CD14-positive monocyte (primary cell): Measurements from ENCODE around the gene SIGMAR1. TPM values are rescaled to one million over a fixed set of nuclear protein-coding genes. Genes with fewer than 3 reads are reported as not detected.

Experiments
- DNase-seq, 3 donors: peaks; one replicate each; pipeline ENCODE4 v3.0.0-alpha.2; 2011 to 2022
- H2AFZ ChIP-seq: 2 replicates; pipeline ENCODE4 v1.6.0; 2012; ENCODE audit warnings: mild to moderate bottlenecking, low read depth, low read length, inconsistent platforms; ENCODE audit not compliant: insufficient read depth, poor library complexity, severe bottlenecking
- H3K27ac ChIP-seq, 2 donors: 1 replicate in 1 of 2; 2 replicates in 1 of 2; pipeline ENCODE4 v1.5.1; 2012 to 2013; ENCODE audit warnings: low read length in 2 of 2, control low read depth in 1 of 2, inconsistent platforms in 1 of 2, low read depth in 1 of 2, mild to moderate bottlenecking in 1 of 2
- H3K27me3 ChIP-seq, 2 donors: one replicate each; pipeline versions ENCODE4 v1.6.0 to v1.6.1; 2011 to 2013; ENCODE audit warnings: low read length in 2 of 2; ENCODE audit not compliant: control insufficient read depth in 2 of 2, insufficient read depth in 2 of 2
- H3K36me3 ChIP-seq, 2 donors: replicated peaks in 1 of 2; 1 replicate in 1 of 2; 2 replicates in 1 of 2; pipeline versions ENCODE4 v1.5.1 to v1.6.1; 2012 to 2013; ENCODE audit warnings: low read length in 2 of 2, control low read depth in 1 of 2, inconsistent platforms in 1 of 2, mild to moderate bottlenecking in 1 of 2; ENCODE audit not compliant: insufficient read depth in 2 of 2, control insufficient read depth in 1 of 2
- H3K4me1 ChIP-seq, 2 donors: 1 replicate in 1 of 2; 2 replicates in 1 of 2; pipeline versions ENCODE4 v1.5.1 to v1.6.1; 2012 to 2013; ENCODE audit warnings: low read length in 2 of 2, control low read depth in 1 of 2, inconsistent platforms in 1 of 2, mild to moderate bottlenecking in 1 of 2, moderate library complexity in 1 of 2; ENCODE audit not compliant: insufficient read depth in 2 of 2, control insufficient read depth in 1 of 2
- H3K4me2 ChIP-seq: replicated peaks from 2 replicates; pipeline ENCODE3; 2012; ENCODE audit warnings: low read length, moderate library complexity, mild to moderate bottlenecking; ENCODE audit not compliant: poor library complexity, severe bottlenecking; ENCODE audit errors: extremely low read depth
- H3K4me3 ChIP-seq, 3 experiments: fragments of 200-600 bp in 1 of 3; sonication (generic) in 1 of 3; replicated peaks in 1 of 3; 1 replicate in 2 of 3; 2 replicates in 1 of 3; pipeline ENCODE4 v1.5.1; 2011 to 2013; ENCODE audit warnings: low read length in 3 of 3, mild to moderate bottlenecking in 3 of 3, control low read depth in 2 of 3, low read depth in 2 of 3, inconsistent platforms in 1 of 3, moderate library complexity in 1 of 3
- H3K79me2 ChIP-seq: 2 replicates; pipeline ENCODE4 v1.6.0; 2012; ENCODE audit warnings: mild to moderate bottlenecking, control low read depth, inconsistent platforms, low read length, moderate library complexity; ENCODE audit not compliant: insufficient read depth
- H3K9ac ChIP-seq: 2 replicates; pipeline ENCODE4 v1.6.0; 2017; ENCODE audit warnings: low read length, mild to moderate bottlenecking; ENCODE audit not compliant: insufficient read depth, poor library complexity, severe bottlenecking
- H3K9me3 ChIP-seq, 2 donors: replicated peaks in 1 of 2; 1 replicate in 1 of 2; 2 replicates in 1 of 2; pipeline versions ENCODE4 v1.5.1 to v1.6.1; 2012 to 2013; ENCODE audit warnings: low read length in 2 of 2, control low read depth in 1 of 2; ENCODE audit not compliant: control insufficient read depth in 1 of 2, insufficient read depth in 1 of 2
- H4K20me1 ChIP-seq: 2 replicates; pipeline ENCODE4 v1.6.0; 2012; ENCODE audit warnings: mild to moderate bottlenecking, low read length, control low read depth, moderate library complexity; ENCODE audit not compliant: insufficient read depth
- H3K27ac Mint-ChIP-seq, 7 donors: one replicate each; pipeline ENCODE4 v1.8.0; 2020; ENCODE audit warnings: mild to moderate bottlenecking in 7 of 7, mixed read lengths in 7 of 7, moderate library complexity in 6 of 7, inconsistent platforms in 2 of 7
- H3K27me3 Mint-ChIP-seq, 3 donors: one replicate each; pipeline ENCODE4 v1.8.0; 2021 to 2022; ENCODE audit warnings: low read depth in 3 of 3, mild to moderate bottlenecking in 3 of 3, mixed read lengths in 3 of 3, moderate library complexity in 3 of 3, inconsistent platforms in 1 of 3
- H3K36me3 Mint-ChIP-seq, 2 donors: one replicate each; pipeline ENCODE4 v1.8.0; 2020; ENCODE audit warnings: mixed read lengths in 2 of 2, inconsistent platforms in 1 of 2, mild to moderate bottlenecking in 1 of 2
- H3K4me1 Mint-ChIP-seq: one replicate; pipeline ENCODE4 v1.8.0; 2020; ENCODE audit warnings: mild to moderate bottlenecking, mixed read lengths
- H3K4me3 Mint-ChIP-seq, 2 donors: one replicate each; pipeline ENCODE4 v1.8.0; 2020; ENCODE audit warnings: mild to moderate bottlenecking in 2 of 2, mixed read lengths in 2 of 2, moderate library complexity in 1 of 2
- H3K9me3 Mint-ChIP-seq, 7 donors: one replicate each; pipeline ENCODE4 v1.8.0; 2020 to 2022; ENCODE audit warnings: mixed read lengths in 7 of 7, mild to moderate bottlenecking in 6 of 7, moderate library complexity in 6 of 7, inconsistent platforms in 2 of 7
- WGBS: methylation state at CpG from one replicate; pipeline ENCODE4 v1.1.5; 2013; ENCODE audit warnings: missing lambda C conversion rate; ENCODE audit not compliant: insufficient coverage; 5-methylcytosine and 5-hydroxymethylcytosine counted together
- intact Hi-C, 2 donors: fragments of 100-400 bp; cut with micrococcal nuclease; formaldehyde crosslinking; loops; one replicate each; pipeline versions ENCODE4 v1.15.0 to v1.15.1; 2023
- polyA plus RNA-seq, 3 donors: library from polyadenylated mRNA; depleted of rRNA in 1 of 3; unstranded in 2 of 3; stranded (reverse) in 1 of 3; fragments of 300-500 nt in 2 of 3; fragments of >200 nt in 1 of 3; fragmentation: Illumina TruSeq in 2 of 3; gene quantifications; 1 replicate in 2 of 3; 2 replicates in 1 of 3; pipeline ENCODE4 v1.2.3, GENCODE V29; 2012 to 2021
- TF ChIP-seq, protein P1 (sequence below): fragments of 200-600 bp; IDR thresholded peaks from one replicate; pipeline ENCODE4 v1.8.0; 2022; ENCODE audit warnings: antibody characterized with exemption, mild to moderate bottlenecking

Gene SIGMAR1
- polyA plus RNA-seq, 3 donors: 26.6 to 59.6 (median 49.5) TPM

DNA sequence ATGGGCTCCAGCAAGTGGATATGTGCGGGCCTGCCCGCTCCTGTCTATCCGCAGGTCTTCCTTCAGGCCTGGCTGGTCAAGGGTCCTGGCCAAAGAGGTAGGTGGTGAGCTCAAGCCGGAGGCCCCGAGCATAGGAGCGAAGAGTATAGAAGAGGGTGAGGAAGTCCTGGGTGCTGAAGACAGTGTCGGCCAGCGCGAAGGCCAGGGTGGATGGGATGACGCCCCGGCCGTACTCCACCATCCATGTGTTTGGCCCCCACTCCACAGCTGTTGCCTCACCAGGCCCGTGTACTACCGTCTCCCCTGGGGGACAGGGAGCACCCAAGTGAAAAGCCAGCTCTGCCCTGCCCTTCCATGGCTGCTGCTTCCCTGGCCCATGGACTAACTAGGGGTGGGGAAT, 2.0 kb downstream of the SIGMAR1 start:
- peaks cover 10 to 14% of the 10 kb centered on the region in 2 donors for H3K36me3 Mint-ChIP-seq
- Histone ChIP-seq H4K20me1 (no peaks in the 10 kb centered on the region), H3K79me2 (peaks cover 15% of the 10 kb centered on the region), H3K27me3 (peaks cover 7 to 19% of the 10 kb centered on the region in 2 donors), H3K4me2 (no peak overlapping the region), H2AFZ (no peak overlapping the region), H3K27ac (no peak overlapping the region), H3K36me3 (peaks cover 0 to 13% of the 10 kb centered on the region in 2 donors), H3K4me3 (no peak overlapping the region), H3K4me1 (peaks cover 21 to 27% of the 10 kb centered on the region in 2 donors), H3K9me3 (no peaks in the 10 kb centered on the region), H3K9ac (no peak overlapping the region)
- TF ChIP-seq, protein P1, sequence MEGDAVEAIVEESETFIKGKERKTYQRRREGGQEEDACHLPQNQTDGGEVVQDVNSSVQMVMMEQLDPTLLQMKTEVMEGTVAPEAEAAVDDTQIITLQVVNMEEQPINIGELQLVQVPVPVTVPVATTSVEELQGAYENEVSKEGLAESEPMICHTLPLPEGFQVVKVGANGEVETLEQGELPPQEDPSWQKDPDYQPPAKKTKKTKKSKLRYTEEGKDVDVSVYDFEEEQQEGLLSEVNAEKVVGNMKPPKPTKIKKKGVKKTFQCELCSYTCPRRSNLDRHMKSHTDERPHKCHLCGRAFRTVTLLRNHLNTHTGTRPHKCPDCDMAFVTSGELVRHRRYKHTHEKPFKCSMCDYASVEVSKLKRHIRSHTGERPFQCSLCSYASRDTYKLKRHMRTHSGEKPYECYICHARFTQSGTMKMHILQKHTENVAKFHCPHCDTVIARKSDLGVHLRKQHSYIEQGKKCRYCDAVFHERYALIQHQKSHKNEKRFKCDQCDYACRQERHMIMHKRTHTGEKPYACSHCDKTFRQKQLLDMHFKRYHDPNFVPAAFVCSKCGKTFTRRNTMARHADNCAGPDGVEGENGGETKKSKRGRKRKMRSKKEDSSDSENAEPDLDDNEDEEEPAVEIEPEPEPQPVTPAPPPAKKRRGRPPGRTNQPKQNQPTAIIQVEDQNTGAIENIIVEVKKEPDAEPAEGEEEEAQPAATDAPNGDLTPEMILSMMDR: no peak
- H3K4me3 Mint-ChIP-seq: no peak overlapping the region
- peak overlapping the region in 1 of 7 donors; percentile 46 for H3K27ac Mint-ChIP-seq
- intact Hi-C loops: loop anchor here in 1 of 2 donors (5.0 kb wide), 1 partner anchor 33 kb away; no protein-coding TSS in a partner anchor
- peaks cover 14 to 24% (median 24%) of the 10 kb centered on the region in 3 donors for H3K27me3 Mint-ChIP-seq
- 93% methylated on average over 9 of the region's 14 CpGs for WGBS
- H3K4me1 Mint-ChIP-seq: peaks cover 28% of the 10 kb centered on the region
- peaks cover 0 to 2% (median 0%) of the 10 kb centered on the region in 7 donors for H3K9me3 Mint-ChIP-seq
- no peak for DNase-seq

DNA sequence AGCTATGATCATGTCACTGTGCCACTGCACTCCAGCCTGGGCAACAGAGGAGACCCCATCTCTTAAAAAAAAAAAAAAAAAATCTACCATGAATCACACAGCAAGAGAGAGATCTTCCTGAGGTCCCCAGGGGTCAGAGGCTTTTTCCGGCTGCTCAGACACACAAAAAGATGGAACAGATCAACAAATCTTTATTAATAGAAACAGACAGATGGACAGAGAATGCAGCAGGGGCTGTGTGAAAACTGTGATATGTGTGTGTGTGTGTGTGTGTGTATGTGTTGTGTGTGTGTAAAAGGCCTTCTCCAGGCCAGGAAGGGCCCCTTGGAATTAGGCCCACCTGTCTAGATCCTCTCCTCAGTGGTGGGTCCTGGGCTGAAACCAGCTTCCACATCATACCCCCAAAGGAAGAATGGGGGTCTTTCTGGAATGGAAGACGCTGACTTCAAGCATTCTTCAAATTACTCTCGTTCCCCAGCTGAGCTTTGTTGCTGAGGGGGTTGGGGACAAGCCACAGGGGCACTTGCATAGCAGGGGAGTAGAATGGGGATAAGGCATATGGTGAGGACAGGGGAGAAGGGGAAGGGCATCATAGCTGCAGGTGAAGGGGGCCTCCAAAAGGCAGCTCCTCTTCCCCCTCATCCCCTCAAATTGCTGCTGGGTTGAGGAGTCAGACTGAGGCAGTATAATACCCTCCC, 2.9 kb downstream of the SIGMAR1 start:
- Histone ChIP-seq H3K4me1 (peaks cover 21 to 27% of the 10 kb centered on the region in 2 donors), H3K9me3 (peaks cover 0 to 1% of the 10 kb centered on the region in 2 donors), H3K27me3 (peaks cover 13 to 28% of the 10 kb centered on the region in 2 donors), H3K36me3 (peaks cover 0 to 13% of the 10 kb centered on the region in 2 donors), H4K20me1 (no peaks in the 10 kb centered on the region), H3K4me3 (no peak overlapping the region), H3K4me2 (no peak overlapping the region), H2AFZ (no peak overlapping the region), H3K9ac (no peak overlapping the region), H3K27ac (no peak overlapping the region), H3K79me2 (peaks cover 15% of the 10 kb centered on the region)
- 83% methylated on average over 1 of the region's 3 CpGs for WGBS
- peaks cover 10 to 14% of the 10 kb centered on the region in 2 donors for H3K36me3 Mint-ChIP-seq
- TF ChIP-seq, protein P1: no peak
- H3K9me3 Mint-ChIP-seq: peaks cover 0 to 9% (median 0%) of the 10 kb centered on the region in 7 donors
- no peak for DNase-seq
- no peak overlapping the region for H3K27ac Mint-ChIP-seq
- peaks cover 28% of the 10 kb centered on the region for H3K4me1 Mint-ChIP-seq
- H3K27me3 Mint-ChIP-seq: peaks cover 22 to 33% (median 32%) of the 10 kb centered on the region in 3 donors
- H3K4me3 Mint-ChIP-seq: no peak overlapping the region
- intact Hi-C loops: loop anchor here (1.0 to 5.0 kb wide), 2 partner anchors 22 to 32 kb away; partner anchors contain the start of gene RPP25L (in 1 of the 2)
